DOHH2 (cell line): Measurements from ENCODE around the gene HECW1.

Experiments
- H3F3A ChIP-seq: fragments of 200-600 bp; sonication (generic), shearing (Covaris generic); 2 replicates; pipeline ENCODE4 v1.6.0; 2016; ENCODE audit warnings: antibody characterized with exemption, mild to moderate bottlenecking; ENCODE audit not compliant: control insufficient read depth, insufficient read depth
- H3K27ac ChIP-seq: fragments of 200-600 bp; sonication (generic); 2 replicates; pipeline ENCODE4 v1.5.1; 2014; ENCODE audit warnings: low read depth, mild to moderate bottlenecking, low read length, moderate library complexity
- H3K27me3 ChIP-seq: fragments of 200-600 bp; sonication (generic); 2 replicates; pipeline ENCODE4 v1.6.1; 2014; ENCODE audit warnings: mild to moderate bottlenecking, low read length, mixed read lengths; ENCODE audit not compliant: control insufficient read depth
- H3K36me3 ChIP-seq: fragments of 200-600 bp; sonication (generic); 2 replicates; pipeline ENCODE4 v1.6.1; 2014; ENCODE audit warnings: mild to moderate bottlenecking, low read length, moderate library complexity, mixed read lengths; ENCODE audit not compliant: control insufficient read depth
- H3K4me1 ChIP-seq: fragments of 200-600 bp; sonication (generic); 2 replicates; pipeline ENCODE4 v1.6.1; 2014; ENCODE audit warnings: mild to moderate bottlenecking, low read length, mixed read lengths; ENCODE audit not compliant: control insufficient read depth
- H3K4me2 ChIP-seq: fragments of 200-600 bp; sonication (generic); 2 replicates; pipeline ENCODE4 v1.6.0; 2014; ENCODE audit warnings: mild to moderate bottlenecking, low read length, moderate library complexity
- H3K4me3 ChIP-seq: fragments of 200-600 bp; sonication (generic); 2 replicates; pipeline ENCODE4 v1.5.1; 2014; ENCODE audit warnings: mild to moderate bottlenecking, low read length, mixed read lengths
- H3K79me2 ChIP-seq: fragments of 200-600 bp; sonication (generic); 2 replicates; pipeline ENCODE4 v1.6.1; 2014; ENCODE audit warnings: mild to moderate bottlenecking, low read length, mixed read lengths; ENCODE audit not compliant: control insufficient read depth
- H3K9me2 ChIP-seq: fragments of 200-600 bp; sonication (generic); replicated peaks from 2 replicates; pipeline ENCODE4 v1.6.1; 2014; ENCODE audit warnings: mild to moderate bottlenecking, low read length, mixed read lengths; ENCODE audit not compliant: control insufficient read depth
- H3K9me3 ChIP-seq: fragments of 200-600 bp; sonication (generic); 2 replicates; pipeline ENCODE4 v1.6.1; 2014; ENCODE audit warnings: antibody characterized with exemption, low read length, mixed read lengths; ENCODE audit not compliant: control insufficient read depth, insufficient read depth
- H4K20me1 ChIP-seq: fragments of 200-600 bp; sonication (generic); 2 replicates; pipeline ENCODE4 v1.6.0; 2014; ENCODE audit warnings: low read depth, mild to moderate bottlenecking, antibody characterized with exemption, low read length, moderate library complexity; ENCODE audit not compliant: control insufficient read depth, insufficient read depth
- EZH2phosphoT487 ChIP-seq: fragments of 200-600 bp; sonication (generic); IDR thresholded peaks from 2 replicates; pipeline ENCODE4 v1.6.1; 2017; ENCODE audit warnings: borderline replicate concordance, mild to moderate bottlenecking, antibody characterized with exemption, low read length, moderate library complexity, mixed read lengths
- TF ChIP-seq, protein P1 (sequence below): fragments of 200-600 bp; sonication (generic); IDR thresholded peaks from one replicate; pipeline ENCODE4 v1.5.1; 2014; ENCODE audit warnings: antibody characterized with exemption, mild to moderate bottlenecking, low read depth, low read length; ENCODE audit not compliant: poor library complexity, severe bottlenecking

The HECW1 gene

DNA sequence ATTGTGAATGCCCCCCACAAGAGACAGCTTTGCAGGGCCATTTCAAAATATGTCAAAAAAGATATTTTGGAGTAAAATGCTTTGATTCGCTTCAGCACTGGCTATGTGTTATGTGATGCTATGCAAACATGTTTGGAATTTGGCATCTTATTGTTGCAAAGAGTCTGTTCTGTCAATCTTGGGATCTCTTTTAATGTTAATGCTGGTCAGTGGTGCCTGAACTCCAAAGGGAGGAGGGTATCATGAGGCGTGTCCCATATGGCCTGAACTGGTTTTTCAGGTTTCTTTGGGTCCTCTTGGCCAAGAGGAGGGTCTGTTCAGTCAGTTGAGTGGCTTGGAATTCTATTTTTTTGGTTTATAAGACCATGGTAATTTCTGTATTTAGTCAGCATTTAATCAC, 81.4 kb downstream of the HECW1 start:
- Histone ChIP-seq H3K36me3 (no peaks in the 10 kb centered on the region), H3K9me3 (no peaks in the 10 kb centered on the region), H3K27me3 (no peaks in the 10 kb centered on the region), H4K20me1 (no peaks in the 10 kb centered on the region), H3K4me2 (no peak overlapping the region), H3K79me2 (no peaks in the 10 kb centered on the region), H3K9me2 (no peaks in the 10 kb centered on the region), H3K27ac (no peak overlapping the region), H3K4me1 (no peaks in the 10 kb centered on the region), H3F3A (no peaks in the 10 kb centered on the region), H3K4me3 (no peak overlapping the region)
- no peak for TF ChIP-seq EZH2phosphoT487
- TF ChIP-seq, protein P1, sequence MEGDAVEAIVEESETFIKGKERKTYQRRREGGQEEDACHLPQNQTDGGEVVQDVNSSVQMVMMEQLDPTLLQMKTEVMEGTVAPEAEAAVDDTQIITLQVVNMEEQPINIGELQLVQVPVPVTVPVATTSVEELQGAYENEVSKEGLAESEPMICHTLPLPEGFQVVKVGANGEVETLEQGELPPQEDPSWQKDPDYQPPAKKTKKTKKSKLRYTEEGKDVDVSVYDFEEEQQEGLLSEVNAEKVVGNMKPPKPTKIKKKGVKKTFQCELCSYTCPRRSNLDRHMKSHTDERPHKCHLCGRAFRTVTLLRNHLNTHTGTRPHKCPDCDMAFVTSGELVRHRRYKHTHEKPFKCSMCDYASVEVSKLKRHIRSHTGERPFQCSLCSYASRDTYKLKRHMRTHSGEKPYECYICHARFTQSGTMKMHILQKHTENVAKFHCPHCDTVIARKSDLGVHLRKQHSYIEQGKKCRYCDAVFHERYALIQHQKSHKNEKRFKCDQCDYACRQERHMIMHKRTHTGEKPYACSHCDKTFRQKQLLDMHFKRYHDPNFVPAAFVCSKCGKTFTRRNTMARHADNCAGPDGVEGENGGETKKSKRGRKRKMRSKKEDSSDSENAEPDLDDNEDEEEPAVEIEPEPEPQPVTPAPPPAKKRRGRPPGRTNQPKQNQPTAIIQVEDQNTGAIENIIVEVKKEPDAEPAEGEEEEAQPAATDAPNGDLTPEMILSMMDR, result no peak

DNA sequence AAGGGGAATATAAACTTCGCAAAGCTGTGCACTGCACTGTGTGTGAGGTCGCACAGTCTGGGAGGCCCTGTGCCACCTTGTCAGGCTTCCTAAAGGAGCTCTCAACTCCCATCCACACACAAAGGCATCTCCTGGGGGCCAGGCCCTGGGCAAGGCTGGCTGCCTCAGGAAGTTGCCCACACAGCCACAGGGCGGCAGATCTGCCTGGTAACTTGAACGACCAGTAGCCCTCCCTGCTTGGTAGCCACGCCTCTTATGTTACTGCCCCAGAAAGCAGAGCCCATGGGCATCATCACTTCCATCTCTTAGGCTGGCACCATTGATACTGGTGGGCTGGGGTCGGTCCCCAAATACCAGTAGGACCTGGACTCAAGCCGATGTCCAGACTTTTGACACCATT, 82.8 kb downstream of the HECW1 start:
- Histone ChIP-seq H3K36me3 (no peaks in the 10 kb centered on the region), H3K27me3 (no peaks in the 10 kb centered on the region), H4K20me1 (no peaks in the 10 kb centered on the region), H3F3A (no peaks in the 10 kb centered on the region), H3K4me2 (no peak overlapping the region), H3K9me2 (no peaks in the 10 kb centered on the region), H3K79me2 (no peaks in the 10 kb centered on the region), H3K9me3 (no peaks in the 10 kb centered on the region), H3K4me3 (no peak overlapping the region), H3K4me1 (no peaks in the 10 kb centered on the region), H3K27ac (no peak overlapping the region)
- no peak for TF ChIP-seq EZH2phosphoT487
- TF ChIP-seq, protein P1, result no peak

DNA sequence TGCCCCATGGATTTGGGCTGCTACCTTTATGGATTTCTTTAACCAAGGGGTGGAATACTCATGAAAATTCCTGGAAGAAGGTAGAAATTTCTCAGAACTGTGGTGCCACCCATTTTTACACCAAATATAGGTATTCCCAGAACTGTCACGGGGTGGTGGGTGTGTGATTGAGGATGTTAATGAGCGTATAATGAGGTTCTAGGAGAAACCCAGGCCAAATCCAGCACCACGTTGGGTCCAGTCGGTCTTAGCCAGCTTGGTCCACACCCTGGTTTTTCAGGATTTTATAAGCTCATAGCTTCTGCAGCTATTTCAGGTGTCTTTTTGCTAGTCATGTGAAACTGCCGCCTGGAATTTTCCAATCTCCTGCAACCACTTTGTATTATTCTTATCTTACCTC, 83.3 kb downstream of the HECW1 start:
- Histone ChIP-seq H3K27ac (no peak overlapping the region), H3K9me3 (no peaks in the 10 kb centered on the region), H3K4me1 (no peaks in the 10 kb centered on the region), H3F3A (no peaks in the 10 kb centered on the region), H3K36me3 (no peaks in the 10 kb centered on the region), H3K4me2 (no peak overlapping the region), H3K4me3 (no peak overlapping the region), H3K9me2 (no peaks in the 10 kb centered on the region), H3K79me2 (no peaks in the 10 kb centered on the region), H3K27me3 (no peaks in the 10 kb centered on the region), H4K20me1 (no peaks in the 10 kb centered on the region)
- TF ChIP-seq, protein P1, result no peak
- TF ChIP-seq EZH2phosphoT487, result no peak

DNA sequence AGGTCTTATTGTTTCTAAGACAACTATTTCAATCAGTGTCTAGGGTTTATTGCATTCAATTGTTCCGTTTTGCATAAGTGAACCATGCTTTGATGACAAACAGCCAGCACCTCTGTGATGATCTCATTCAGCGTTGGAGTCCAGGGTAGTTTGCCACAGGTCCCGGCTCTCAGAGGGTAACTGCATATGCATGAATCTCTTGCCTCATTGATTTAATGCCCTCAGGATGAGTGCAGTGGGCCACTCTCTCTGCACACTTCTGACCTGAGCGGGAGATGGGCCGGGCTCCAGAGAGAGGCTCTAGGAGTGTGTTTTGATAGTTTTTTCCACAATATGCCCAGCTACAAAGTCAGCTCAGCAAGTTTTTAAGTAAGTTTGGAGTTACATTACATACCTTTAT, 83.9 kb downstream of the HECW1 start:
- no peaks in the 10 kb centered on the region for H3K79me2 ChIP-seq
- H3K9me2 ChIP-seq, result no peaks in the 10 kb centered on the region
- no peaks in the 10 kb centered on the region for H3K9me3 ChIP-seq
- no peaks in the 10 kb centered on the region for H4K20me1 ChIP-seq
- H3K27ac ChIP-seq, result no peak overlapping the region
- no peaks in the 10 kb centered on the region for H3K4me1 ChIP-seq
- H3K4me2 ChIP-seq, result no peak overlapping the region
- H3K4me3 ChIP-seq, result no peak overlapping the region
- no peaks in the 10 kb centered on the region for H3F3A ChIP-seq
- no peak for TF ChIP-seq EZH2phosphoT487
- TF ChIP-seq, protein P1, result no peak
- H3K27me3 ChIP-seq, result no peaks in the 10 kb centered on the region
- H3K36me3 ChIP-seq, result no peaks in the 10 kb centered on the region
